GM18505 (cell line): ENCODE results near the gene SV2C.
A peak's percentile ranks its signal among the peaks of the same experiment; 100 is the strongest.
"Not testable (repeated sequence)": the region's sequence is repeated elsewhere in the genome, so short reads cannot be mapped to it uniquely, and the experiment has no call there.

ENCODE experiments used
- ATAC-seq: cut with Tn5 transposase; IDR thresholded peaks from one replicate; pipeline ENCODE4 v1.9.1; 2021; ENCODE audit not compliant: unreplicated experiment
- POLR2A ChIP-seq: IDR thresholded peaks from 4 replicates; pipeline ENCODE4 v1.6.1; 2011; ENCODE audit warnings: borderline replicate concordance; ENCODE audit not compliant: insufficient read depth, insufficient read length; ENCODE audit errors: extremely low read depth

SV2C gene

DNA sequence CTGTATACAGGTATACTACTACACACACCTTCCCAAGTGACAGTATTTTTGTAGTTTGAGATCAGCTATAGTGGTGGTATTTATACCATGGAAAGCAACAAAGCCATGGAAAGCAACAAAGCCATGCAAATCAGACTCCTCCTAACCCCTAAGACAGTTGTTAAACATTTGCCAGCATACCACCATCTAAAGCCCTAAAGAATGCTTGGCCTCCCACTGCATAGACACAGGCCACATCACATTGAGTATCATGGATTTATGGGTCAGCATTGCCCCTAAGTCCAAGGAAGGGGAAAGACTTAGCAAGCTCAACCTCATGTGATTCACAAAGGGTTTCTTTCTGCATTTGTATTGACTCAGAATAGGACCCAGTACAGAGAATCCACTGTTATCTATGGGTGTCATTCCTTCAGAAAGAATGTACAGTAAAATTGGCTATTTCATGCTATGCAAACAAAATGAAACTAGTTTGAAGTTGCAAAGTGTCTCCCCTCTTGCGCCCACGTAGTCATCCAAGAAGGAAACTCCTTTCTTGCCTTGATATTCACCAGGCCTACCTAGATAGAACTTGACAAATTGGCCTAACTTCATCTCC lies 249.5 kb downstream of the SV2C start:
- no peak for ATAC-seq
- TF ChIP-seq POLR2A, result no peak

DNA sequence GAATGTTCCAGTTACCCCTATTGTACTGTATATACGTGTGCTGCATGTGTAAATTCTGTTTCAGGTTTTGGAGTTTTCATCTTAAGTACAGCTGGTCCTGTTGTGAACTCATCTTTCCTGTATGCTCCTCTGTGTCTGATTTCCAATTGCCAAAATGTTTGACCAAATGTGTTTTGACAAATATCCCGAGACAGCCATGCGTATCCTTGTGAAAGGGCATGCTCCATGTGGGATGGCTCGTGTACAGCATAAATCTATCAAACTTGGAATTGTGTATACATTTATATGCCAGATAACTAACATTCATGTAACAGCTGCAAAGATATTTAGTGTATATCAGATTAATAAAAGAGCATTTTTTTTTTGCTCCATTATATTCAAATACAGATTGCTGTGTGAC lies 250.4 kb downstream of the SV2C start:
- TF ChIP-seq POLR2A, result no peak
- ATAC-seq, result no peak

- no peak for TF ChIP-seq POLR2A
- ATAC-seq, result no peak
These were observed 251.4 kb downstream of the SV2C start for GRCh38 chr5:76334574-76334973.

- not testable (repeated sequence) for ATAC-seq
These were observed 252.3 kb downstream of the SV2C start for GRCh38 chr5:76335451-76335850.

- ATAC-seq, result not testable (repeated sequence)
These were observed 253.1 kb downstream of the SV2C start for GRCh38 chr5:76336253-76336809.

DNA sequence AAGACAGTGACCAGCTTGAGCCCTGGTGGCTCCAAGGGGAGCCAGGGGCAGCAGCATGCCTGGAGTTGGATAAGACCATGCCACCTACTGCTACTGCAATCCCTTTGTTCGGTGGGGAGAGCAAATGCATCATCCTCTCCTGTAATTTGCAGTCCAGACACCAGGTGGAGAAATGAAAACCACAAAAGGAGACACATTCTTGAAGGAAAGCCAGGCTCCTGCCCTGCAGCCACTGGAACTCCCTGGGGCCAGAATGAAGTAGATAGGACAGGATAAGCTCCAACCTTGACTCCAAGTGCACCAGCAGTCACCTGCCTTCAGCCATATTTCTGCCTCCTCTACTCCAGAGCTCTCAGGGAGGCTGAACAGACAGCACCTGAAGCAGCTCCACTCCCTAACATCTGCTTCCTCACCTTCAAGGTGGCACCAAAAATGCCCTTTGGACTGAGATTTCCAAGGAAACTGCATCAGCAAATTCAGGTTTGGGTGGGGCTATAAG lies 254.8 kb downstream of the SV2C start:
- no peak for ATAC-seq
- TF ChIP-seq POLR2A, result no peak

DNA sequence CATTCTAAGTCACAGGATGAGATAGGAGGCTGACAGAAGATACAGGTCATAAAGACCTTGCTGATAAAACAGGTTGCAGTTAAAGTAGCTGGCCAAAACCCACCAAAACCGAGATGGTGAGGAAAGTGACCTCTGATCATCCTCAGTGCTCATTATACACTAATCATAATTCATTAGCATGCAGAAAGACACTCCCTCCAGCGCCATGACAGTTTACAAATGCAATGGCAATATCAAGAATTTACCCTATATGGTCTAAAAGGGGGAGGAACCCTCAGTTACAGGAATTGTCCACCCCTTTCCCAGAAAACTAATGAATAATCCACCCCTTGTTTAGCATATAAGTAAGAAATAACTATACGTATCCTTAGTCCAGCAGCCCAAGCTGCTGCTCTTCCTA lies 256.7 kb downstream of the SV2C start:
- TF ChIP-seq POLR2A, result no peak
- ATAC-seq, result no peak

GRCh38 chr5:76341651-76342334 lies 258.6 kb downstream of the SV2C start:
- ATAC-seq, result no peak
- TF ChIP-seq POLR2A, result no peak

DNA sequence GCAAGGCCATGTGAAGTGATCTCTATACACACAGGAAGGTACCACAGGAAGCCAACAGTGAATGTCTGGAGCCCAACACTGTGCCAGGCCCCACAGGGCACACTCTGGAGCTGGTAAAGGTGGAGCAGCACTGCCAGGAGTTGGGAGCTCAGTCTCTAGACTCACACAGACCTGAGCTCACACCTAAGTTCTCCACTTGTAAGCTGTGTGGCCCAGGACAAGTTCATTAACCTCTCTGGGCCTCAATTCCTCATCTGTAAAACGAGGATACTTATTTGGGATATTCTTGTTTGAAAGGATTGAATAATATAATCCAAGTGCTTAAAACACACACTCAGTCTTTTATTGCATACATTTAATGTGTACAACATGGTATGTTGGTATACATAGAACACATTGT lies 259.3 kb downstream of the SV2C start:
- no peak for TF ChIP-seq POLR2A
- no peak for ATAC-seq

DNA sequence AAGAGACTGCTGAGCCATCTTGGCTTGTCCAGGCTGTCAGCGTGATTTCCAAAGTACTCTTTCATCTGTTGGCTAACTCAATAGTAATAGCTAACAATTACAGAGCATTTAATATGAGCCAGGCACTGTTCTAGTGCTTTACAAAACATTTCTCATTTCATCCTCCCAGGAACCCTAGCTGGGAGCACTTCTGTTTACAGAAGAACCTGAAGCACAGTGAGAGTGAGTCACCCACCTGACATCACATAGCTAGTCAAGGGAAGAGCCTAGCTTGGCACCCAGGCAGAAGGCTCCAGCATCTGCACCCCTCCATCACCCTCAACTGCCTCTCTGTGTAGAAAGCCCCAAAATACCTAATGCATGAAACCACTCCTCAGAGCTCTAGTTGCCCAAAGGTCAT lies 262.4 kb downstream of the SV2C start:
- ATAC-seq, result no peak
- TF ChIP-seq POLR2A, result no peak

DNA sequence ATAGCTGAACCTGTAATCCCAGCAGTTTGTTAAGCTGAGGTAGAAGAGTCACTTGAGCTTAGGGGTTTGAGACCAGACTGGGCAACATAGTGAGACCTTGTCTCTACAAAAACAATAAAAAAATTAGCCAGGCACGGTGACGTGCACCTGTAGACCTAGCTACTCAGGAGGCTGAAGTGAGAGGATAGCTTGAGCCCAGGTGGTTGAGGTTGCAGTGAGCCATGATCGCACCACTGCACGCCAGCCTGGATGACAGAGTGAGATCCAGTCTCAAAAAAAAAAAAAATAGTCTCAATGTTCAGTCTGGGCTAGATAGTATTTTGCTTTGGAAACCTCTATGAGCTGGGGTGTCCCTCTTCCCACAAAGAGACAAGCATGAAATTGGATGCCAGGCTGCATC lies 268.0 kb downstream of the SV2C start:
- ATAC-seq, result peak; percentile 27
- no peak for TF ChIP-seq POLR2A

DNA sequence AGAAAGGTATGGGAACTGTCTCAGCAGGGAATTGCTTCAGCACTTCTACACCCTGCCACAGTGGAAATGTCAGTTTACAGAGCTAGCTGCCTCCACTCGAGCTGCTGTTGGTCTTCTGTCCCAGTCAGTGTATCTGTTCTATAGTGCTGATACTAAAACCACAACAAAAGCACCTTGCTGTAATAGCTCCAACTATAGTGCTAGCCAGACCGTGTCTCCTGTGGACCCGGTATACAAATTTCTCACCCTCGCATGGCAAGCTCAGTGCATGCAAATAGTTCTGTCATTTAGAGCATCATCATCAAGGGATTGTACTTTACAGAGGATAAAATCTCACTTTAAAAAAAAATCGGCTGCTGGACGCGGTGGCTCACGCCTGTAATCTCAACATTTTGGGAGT lies 268.4 kb downstream of the SV2C start:
- ATAC-seq, result peak; percentile 98
- TF ChIP-seq POLR2A, result no peak

GRCh38 chr5:76356887-76357286 lies 273.7 kb downstream of the SV2C start:
- ATAC-seq, result no peak
- no peak for TF ChIP-seq POLR2A
